ENCODE data around the gene SLC37A1. TPM values are rescaled to one million over a fixed set of nuclear protein-coding genes. Genes with fewer than 3 reads are reported as not detected.
A peak's percentile ranks its signal among the peaks of the same experiment; 100 is the strongest.
"Not testable (repeated sequence)": the region's sequence is repeated elsewhere in the genome, so short reads cannot be mapped to it uniquely, and the experiment has no call there.

SLC37A1 gene
- total RNA-seq, 2 donors from 2014 or later, result 22.7 to 47.0 TPM

DNA sequence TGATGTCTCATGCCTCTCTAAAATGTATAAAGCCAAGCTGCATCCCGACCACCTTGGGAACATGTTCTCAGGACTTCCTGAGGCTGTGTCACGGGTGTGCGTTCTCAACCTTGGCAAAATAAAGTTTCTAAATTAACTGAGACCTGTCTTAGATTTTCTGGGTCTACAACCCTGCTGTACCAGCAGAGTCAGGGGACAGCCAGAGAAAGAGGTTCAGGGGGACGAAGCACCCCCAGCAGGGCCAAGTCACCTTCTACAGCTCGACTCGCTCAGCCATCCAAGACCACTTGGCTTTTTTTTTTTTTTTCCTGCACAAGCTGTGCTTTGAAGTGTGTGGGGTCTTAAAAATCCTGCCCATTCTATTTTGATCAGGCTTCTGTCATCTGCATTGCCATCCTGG lies 111.3 kb downstream of the SLC37A1 start:
- H3K27ac Mint-ChIP-seq, result no peak overlapping the region
- H3K36me3 Mint-ChIP-seq (ENCODE audit: low read depth), result no peaks in the 10 kb centered on the region

DNA sequence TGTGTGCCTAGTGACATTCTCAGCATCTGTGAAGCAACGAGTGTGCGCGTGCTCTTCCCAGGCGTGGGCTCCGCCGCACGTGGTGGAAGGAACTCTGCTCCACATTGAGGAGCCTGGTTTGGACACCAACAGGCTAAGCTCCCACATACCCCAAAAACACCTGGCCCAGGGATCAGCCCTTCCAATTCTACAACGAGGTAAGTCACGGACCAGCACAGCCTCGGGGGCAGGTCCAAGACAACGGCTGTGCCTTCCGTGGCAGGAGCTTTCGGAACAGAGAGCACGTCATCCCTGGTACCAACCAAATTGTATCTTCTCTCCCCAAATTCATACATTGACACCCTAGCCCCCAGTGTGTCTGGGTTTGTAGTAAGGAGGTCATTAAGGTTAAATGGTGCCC lies 112.5 kb downstream of the SLC37A1 start:
- TF ChIP-seq, protein P1, sequence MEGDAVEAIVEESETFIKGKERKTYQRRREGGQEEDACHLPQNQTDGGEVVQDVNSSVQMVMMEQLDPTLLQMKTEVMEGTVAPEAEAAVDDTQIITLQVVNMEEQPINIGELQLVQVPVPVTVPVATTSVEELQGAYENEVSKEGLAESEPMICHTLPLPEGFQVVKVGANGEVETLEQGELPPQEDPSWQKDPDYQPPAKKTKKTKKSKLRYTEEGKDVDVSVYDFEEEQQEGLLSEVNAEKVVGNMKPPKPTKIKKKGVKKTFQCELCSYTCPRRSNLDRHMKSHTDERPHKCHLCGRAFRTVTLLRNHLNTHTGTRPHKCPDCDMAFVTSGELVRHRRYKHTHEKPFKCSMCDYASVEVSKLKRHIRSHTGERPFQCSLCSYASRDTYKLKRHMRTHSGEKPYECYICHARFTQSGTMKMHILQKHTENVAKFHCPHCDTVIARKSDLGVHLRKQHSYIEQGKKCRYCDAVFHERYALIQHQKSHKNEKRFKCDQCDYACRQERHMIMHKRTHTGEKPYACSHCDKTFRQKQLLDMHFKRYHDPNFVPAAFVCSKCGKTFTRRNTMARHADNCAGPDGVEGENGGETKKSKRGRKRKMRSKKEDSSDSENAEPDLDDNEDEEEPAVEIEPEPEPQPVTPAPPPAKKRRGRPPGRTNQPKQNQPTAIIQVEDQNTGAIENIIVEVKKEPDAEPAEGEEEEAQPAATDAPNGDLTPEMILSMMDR (conservative IDR thresholded peaks at IDR 0.05), result no peak
- H3K9me3 Mint-ChIP-seq, result no peaks in the 10 kb centered on the region
- no peak overlapping the region for H3K27ac Mint-ChIP-seq
- DNase-seq, result no peak
- Histone ChIP-seq H3K4me3 (ENCODE audit: low read length) (no peak overlapping the region), H3K27me3 (ENCODE audit: control insufficient read depth, insufficient read depth, low read length, poor library complexity, severe bottlenecking) (peaks cover 20% of the 10 kb centered on the region), H3K9ac (ENCODE audit: extremely low read depth, low read length, poor library complexity, severe bottlenecking) (no peak overlapping the region), H3K27ac (ENCODE audit: low read depth, low read length) (no peak overlapping the region), H3K9me3 (ENCODE audit: control insufficient read depth, low read length) (no peaks in the 10 kb centered on the region), H3K36me3 (ENCODE audit: control insufficient read depth, insufficient read depth, low read length) (no peaks in the 10 kb centered on the region), H3K4me1 (ENCODE audit: control insufficient read depth, insufficient read depth, low read length) (peaks cover 4% of the 10 kb centered on the region)
- no peak overlapping the region for H3K4me3 Mint-ChIP-seq
- H3K27me3 Mint-ChIP-seq (ENCODE audit: insufficient read depth), result peaks cover 29% of the 10 kb centered on the region
- peaks cover 28% of the 10 kb centered on the region for H3K4me1 Mint-ChIP-seq
- H3K36me3 Mint-ChIP-seq (ENCODE audit: low read depth), result no peaks in the 10 kb centered on the region
- 97 to 98% methylated on average over 6 to 14 of the region's 14 CpGs for WGBS, 2 experiments (ENCODE audit: insufficient coverage in 1 of 2, insufficient read length in 1 of 2)

More for the DNA sequence above, 111.3 kb downstream of the SLC37A1 start:
- no peak overlapping the region for H3K4me3 ChIP-seq (ENCODE audit: low read length)
- H3K36me3 ChIP-seq (ENCODE audit: control insufficient read depth, insufficient read depth, low read length), result no peaks in the 10 kb centered on the region
- peaks cover 20% of the 10 kb centered on the region for H3K27me3 ChIP-seq (ENCODE audit: control insufficient read depth, insufficient read depth, low read length, poor library complexity, severe bottlenecking)
- no peaks in the 10 kb centered on the region for H3K9me3 Mint-ChIP-seq
- no peak for DNase-seq
- H3K4me1 ChIP-seq (ENCODE audit: control insufficient read depth, insufficient read depth, low read length), result peaks cover 4% of the 10 kb centered on the region
- H3K4me3 Mint-ChIP-seq, result peak overlapping the region; percentile 10
- peaks cover 24% of the 10 kb centered on the region for H3K27me3 Mint-ChIP-seq (ENCODE audit: insufficient read depth)
- WGBS, 2 experiments (ENCODE audit: insufficient coverage in 1 of 2, insufficient read length in 1 of 2), result 82 to 85% methylated on average over 6 of the region's 6 CpGs
- TF ChIP-seq, protein P1 (conservative IDR thresholded peaks at IDR 0.05), result no peak
- H3K9ac ChIP-seq (ENCODE audit: extremely low read depth, low read length, poor library complexity, severe bottlenecking), result no peak overlapping the region
- no peaks in the 10 kb centered on the region for H3K9me3 ChIP-seq (ENCODE audit: control insufficient read depth, low read length)
- peaks cover 28% of the 10 kb centered on the region for H3K4me1 Mint-ChIP-seq
- no peak overlapping the region for H3K27ac ChIP-seq (ENCODE audit: low read depth, low read length)

DNA sequence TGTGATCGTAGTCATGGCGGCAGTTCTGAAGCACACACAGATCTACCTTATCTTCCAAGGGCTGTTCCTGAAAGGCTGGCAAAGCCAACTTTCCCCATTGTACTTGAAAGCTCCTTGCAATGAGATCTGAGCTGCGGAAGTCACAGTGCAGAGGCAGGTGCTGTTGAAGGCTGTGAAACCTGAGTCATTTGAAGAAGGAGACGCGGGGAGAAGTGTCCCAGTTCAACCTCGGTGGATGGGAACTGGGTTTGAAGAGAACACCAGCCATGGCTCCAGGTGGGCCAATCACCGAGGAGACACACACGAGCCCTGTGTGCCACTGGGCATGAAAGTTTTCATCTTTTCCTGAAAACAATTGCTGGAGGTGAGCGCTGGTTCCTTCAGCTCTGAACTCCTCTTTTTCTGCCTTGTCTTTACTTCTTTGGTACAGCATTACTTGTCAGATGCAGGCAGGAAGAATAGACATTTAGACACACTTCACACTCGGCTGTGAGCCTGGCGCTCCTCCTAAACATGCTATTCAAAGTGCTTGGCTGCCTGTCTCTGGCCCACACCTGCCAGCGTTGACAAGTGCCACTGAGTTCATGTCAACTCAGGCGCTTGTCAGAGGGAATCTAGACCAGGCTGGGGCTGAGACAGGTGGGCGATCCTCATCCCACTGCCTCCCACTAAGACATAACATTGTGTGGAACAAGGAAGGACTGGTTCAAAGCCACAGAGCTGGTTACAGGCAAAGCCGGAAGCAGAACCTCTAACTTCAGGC lies 114.1 kb downstream of the SLC37A1 start:
- no peak overlapping the region for H3K9ac ChIP-seq (ENCODE audit: extremely low read depth, low read length, poor library complexity, severe bottlenecking)
- WGBS, 2 experiments (ENCODE audit: insufficient coverage in 1 of 2, insufficient read length in 1 of 2), result 88 to 92% methylated on average over 14 to 15 of the region's 15 CpGs
- H3K36me3 Mint-ChIP-seq (ENCODE audit: low read depth), result no peaks in the 10 kb centered on the region

DNA sequence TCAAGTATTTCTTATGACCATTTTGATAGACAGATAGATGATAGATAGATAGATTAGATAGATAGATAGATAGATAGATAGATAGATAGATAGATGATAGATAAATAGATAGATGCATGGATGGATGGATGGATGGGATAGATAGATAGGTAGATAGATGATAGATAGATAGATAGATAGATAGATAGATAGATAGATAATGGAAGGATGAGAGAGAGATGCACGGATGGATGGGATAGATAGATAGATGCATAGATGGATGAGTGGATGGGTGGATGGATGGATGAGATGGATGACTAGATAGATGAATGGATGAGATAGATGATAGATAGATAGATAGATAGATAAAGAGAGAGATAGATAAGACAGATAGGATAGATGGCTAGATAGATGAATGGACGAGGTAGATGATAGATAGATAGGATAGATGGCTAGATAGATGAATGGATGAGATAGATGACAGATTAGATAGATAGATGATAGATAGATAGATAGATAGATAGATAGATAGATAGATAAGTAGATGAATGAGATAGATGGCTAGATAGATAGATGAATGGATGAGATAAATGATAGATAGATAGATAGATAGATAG lies 114.9 kb downstream of the SLC37A1 start:
- not testable (repeated sequence) for H3K4me3 Mint-ChIP-seq; H3K27ac ChIP-seq (ENCODE audit: low read depth, low read length); H3K27ac Mint-ChIP-seq; H3K36me3 Mint-ChIP-seq (ENCODE audit: low read depth); H3K9me3 ChIP-seq (ENCODE audit: control insufficient read depth, low read length); H3K4me3 ChIP-seq (ENCODE audit: low read length); H3K36me3 ChIP-seq (ENCODE audit: control insufficient read depth, insufficient read depth, low read length); H3K9ac ChIP-seq (ENCODE audit: extremely low read depth, low read length, poor library complexity, severe bottlenecking); DNase-seq; H3K4me1 ChIP-seq (ENCODE audit: control insufficient read depth, insufficient read depth, low read length); H3K9me3 Mint-ChIP-seq
- H3K27me3 Mint-ChIP-seq (ENCODE audit: insufficient read depth), result peaks cover 20% of the 10 kb centered on the region
- H3K27me3 ChIP-seq (ENCODE audit: control insufficient read depth, insufficient read depth, low read length, poor library complexity, severe bottlenecking), result peaks cover 15% of the 10 kb centered on the region
- WGBS, 2 experiments (ENCODE audit: insufficient coverage in 1 of 2, insufficient read length in 1 of 2), result 83 to 93% methylated on average over 2 of the region's 2 CpGs
- H3K4me1 Mint-ChIP-seq, result peaks cover 19% of the 10 kb centered on the region

More for the DNA sequence above, 114.1 kb downstream of the SLC37A1 start:
- DNase-seq, result peak; percentile 20
- Mint-ChIP-seq H3K9me3 (no peaks in the 10 kb centered on the region), H3K4me1 (peaks cover 20% of the 10 kb centered on the region), H3K4me3 (no peak overlapping the region), H3K27ac (no peak overlapping the region), H3K27me3 (ENCODE audit: insufficient read depth) (peaks cover 21% of the 10 kb centered on the region)
- TF ChIP-seq, protein P1 (conservative IDR thresholded peaks at IDR 0.05), result no peak
- peaks cover 18% of the 10 kb centered on the region for H3K27me3 ChIP-seq (ENCODE audit: control insufficient read depth, insufficient read depth, low read length, poor library complexity, severe bottlenecking)
- H3K9me3 ChIP-seq (ENCODE audit: control insufficient read depth, low read length), result no peaks in the 10 kb centered on the region
- peaks cover 4% of the 10 kb centered on the region for H3K4me1 ChIP-seq (ENCODE audit: control insufficient read depth, insufficient read depth, low read length)
- no peak overlapping the region for H3K27ac ChIP-seq (ENCODE audit: low read depth, low read length)
- no peak overlapping the region for H3K4me3 ChIP-seq (ENCODE audit: low read length)
- H3K36me3 ChIP-seq (ENCODE audit: control insufficient read depth, insufficient read depth, low read length), result no peaks in the 10 kb centered on the region
